Type B pancreatic cell (in vitro differentiated cells): ENCODE measurements around the gene ADAP1. TPM values are rescaled to one million over a fixed set of nuclear protein-coding genes. Genes with fewer than 3 reads are reported as not detected.

Experiments
- DNase-seq: peaks from one replicate; pipeline ENCODE4 v3.0.0; 2021; ENCODE audit warnings: mixed read lengths; ENCODE audit not compliant: unreplicated experiment; ENCODE audit errors: extremely low spot score
- H3K27ac Mint-ChIP-seq: 2 replicates; pipeline ENCODE4 v1.8.0; 2021; ENCODE audit warnings: mild to moderate bottlenecking, mixed read lengths
- H3K27me3 Mint-ChIP-seq: 2 replicates; pipeline ENCODE4 v1.8.0; 2021; ENCODE audit warnings: mixed read lengths
- H3K36me3 Mint-ChIP-seq: 2 replicates; pipeline ENCODE4 v1.8.0; 2021; ENCODE audit warnings: mixed read lengths
- H3K4me1 Mint-ChIP-seq: one replicate; pipeline ENCODE4 v1.8.0; 2021; ENCODE audit warnings: mixed read lengths; ENCODE audit not compliant: unreplicated experiment
- H3K4me3 Mint-ChIP-seq: 2 replicates; pipeline ENCODE4 v1.8.0; 2021; ENCODE audit warnings: mild to moderate bottlenecking, mixed read lengths
- H3K9me3 Mint-ChIP-seq: 2 replicates; pipeline ENCODE4 v1.8.0; 2021; ENCODE audit warnings: mixed read lengths
- total RNA-seq: library from RNA; stranded (reverse); gene quantifications from 2 replicates; pipeline ENCODE4 v1.2.1, GENCODE V29; 2021; ENCODE audit warnings: low replicate concordance
- TF ChIP-seq, protein P1 (sequence below): fragments of 200-600 bp; sonication (generic); conservative IDR thresholded peaks from 2 replicates; pipeline ENCODE4 v1.5.0; 2021; ENCODE audit warnings: antibody characterized with exemption, mild to moderate bottlenecking

ADAP1 gene
- total RNA-seq, 1 donor from 2014 or later: 15.7 TPM

DNA sequence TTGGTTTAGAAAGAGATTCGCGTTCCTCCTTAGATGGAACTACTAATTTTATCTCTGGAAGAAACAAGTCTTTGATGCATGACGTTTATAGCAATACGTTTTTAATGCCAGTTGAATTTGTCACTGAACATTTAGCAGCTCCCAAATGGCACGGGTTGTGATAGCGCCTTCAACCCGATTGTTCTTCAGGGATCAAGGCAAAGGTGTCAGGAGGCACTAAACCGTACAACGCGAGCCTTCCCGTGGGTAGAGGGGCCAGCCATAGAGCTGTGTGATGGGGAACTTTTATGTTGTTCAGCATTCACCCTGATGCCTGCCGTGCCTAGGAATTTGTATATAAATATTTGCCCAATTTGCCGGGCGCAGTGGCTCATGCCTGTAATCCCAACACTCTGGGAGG, 74.8 kb downstream of the ADAP1 start:
- TF ChIP-seq, protein P1, sequence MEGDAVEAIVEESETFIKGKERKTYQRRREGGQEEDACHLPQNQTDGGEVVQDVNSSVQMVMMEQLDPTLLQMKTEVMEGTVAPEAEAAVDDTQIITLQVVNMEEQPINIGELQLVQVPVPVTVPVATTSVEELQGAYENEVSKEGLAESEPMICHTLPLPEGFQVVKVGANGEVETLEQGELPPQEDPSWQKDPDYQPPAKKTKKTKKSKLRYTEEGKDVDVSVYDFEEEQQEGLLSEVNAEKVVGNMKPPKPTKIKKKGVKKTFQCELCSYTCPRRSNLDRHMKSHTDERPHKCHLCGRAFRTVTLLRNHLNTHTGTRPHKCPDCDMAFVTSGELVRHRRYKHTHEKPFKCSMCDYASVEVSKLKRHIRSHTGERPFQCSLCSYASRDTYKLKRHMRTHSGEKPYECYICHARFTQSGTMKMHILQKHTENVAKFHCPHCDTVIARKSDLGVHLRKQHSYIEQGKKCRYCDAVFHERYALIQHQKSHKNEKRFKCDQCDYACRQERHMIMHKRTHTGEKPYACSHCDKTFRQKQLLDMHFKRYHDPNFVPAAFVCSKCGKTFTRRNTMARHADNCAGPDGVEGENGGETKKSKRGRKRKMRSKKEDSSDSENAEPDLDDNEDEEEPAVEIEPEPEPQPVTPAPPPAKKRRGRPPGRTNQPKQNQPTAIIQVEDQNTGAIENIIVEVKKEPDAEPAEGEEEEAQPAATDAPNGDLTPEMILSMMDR: no peak
- H3K4me1 Mint-ChIP-seq: peaks cover 20% of the 10 kb centered on the region
- H3K9me3 Mint-ChIP-seq: no peaks in the 10 kb centered on the region
- H3K36me3 Mint-ChIP-seq: peaks cover 8% of the 10 kb centered on the region
- no peak overlapping the region for H3K27ac Mint-ChIP-seq
- DNase-seq: no peak
- peak overlapping the region; percentile 80 for H3K4me3 Mint-ChIP-seq
- no peaks in the 10 kb centered on the region for H3K27me3 Mint-ChIP-seq

DNA sequence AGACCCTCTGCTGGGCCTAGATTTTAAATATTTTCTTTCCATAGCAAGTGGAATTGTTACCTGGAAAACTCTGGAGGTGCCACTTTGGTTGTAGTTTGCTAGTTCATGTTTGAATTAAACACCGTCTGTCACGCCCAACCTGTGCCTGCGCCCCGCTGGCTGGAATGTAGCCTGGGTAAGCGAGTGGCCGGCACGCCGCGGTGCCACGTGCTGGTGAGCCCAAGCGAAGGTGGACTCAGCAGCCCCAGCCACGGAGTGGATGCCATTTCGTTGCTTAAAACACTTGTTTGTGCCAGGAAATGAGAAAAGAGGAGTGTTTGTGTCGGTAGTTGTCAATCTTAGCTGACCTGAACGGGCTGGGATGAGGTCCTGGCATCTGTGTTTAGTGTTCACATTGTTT, 75.4 kb downstream of the ADAP1 start:
- H3K36me3 Mint-ChIP-seq: peaks cover 8% of the 10 kb centered on the region
- TF ChIP-seq, protein P1: no peak
- H3K27ac Mint-ChIP-seq: peak overlapping the region; percentile 82
- peaks cover 17% of the 10 kb centered on the region for H3K4me1 Mint-ChIP-seq
- H3K9me3 Mint-ChIP-seq: no peaks in the 10 kb centered on the region
- DNase-seq: no peak
- H3K4me3 Mint-ChIP-seq: peak overlapping the region; percentile 80
- no peaks in the 10 kb centered on the region for H3K27me3 Mint-ChIP-seq

DNA sequence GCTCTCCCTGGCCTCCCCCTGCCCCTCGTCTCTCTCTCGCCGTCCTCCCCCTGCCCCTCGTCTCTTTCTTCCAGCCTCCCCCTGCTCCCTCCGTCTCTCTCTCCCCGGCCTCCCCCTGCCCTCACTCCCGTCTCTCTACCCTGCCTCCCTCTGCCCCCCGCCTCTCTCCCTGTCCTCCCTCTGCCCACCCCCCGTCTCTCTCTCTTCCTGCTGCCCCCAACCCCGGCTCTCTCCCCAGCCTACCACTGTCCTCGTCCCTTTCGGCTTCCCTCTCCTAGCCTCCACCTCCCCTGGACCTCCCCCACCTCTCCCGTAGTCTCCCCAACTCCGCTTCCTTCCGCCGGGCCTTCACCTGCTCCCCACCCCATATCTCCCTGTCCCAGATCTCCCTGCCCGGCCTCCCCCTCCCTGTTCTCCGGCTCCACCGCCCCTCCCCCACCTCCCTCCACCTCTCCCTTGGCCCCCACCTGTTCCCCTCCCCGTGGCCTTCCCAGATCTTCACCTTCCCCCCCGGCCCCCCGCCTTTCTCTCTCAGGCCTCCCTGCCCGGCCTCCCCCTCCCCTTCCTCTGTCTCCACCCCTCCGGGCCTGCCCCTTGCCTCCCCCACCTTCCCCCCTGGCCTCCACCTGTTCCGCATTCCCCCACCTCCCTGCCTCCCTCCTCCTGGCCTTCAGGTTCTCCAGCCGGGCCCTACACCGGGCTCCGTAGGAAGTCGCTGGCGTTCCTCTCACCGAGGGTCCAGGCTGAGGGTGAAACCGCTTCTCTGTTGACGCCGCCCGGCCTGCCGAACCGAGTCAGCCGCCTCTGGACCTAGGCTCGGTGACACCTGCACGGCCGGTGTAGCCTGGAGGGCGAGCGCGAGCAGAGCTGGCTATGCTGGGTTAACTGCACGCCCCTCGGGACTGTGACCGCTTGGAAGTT, 76.9 kb downstream of the ADAP1 start:
- peak overlapping the region; percentile 91 for H3K27ac Mint-ChIP-seq
- no peak for DNase-seq

DNA sequence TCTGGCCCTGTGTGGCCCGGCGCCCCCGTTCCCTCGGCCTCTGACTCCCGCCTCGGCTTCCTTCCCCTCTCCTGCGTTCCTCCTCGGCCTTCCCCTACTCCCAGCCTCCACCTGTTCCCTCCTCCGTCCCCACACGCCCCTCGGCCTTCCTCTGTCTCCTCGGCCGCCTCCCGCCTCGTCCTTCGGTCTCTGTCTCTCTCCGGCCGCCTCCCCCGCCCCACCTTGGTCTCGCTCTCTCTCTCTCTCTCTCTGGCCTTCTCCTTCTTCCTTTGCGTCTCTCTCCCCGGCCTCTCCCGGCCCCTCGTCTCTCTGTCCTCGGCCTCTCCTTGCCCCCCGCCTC, 77.5 kb downstream of the ADAP1 start:
- Mint-ChIP-seq H3K36me3 (peaks cover 18% of the 10 kb centered on the region), H3K9me3 (no peaks in the 10 kb centered on the region), H3K27me3 (no peaks in the 10 kb centered on the region), H3K27ac (peak overlapping the region; percentile 87), H3K4me1 (peaks cover 21% of the 10 kb centered on the region), H3K4me3 (peak overlapping the region; percentile 92)
- DNase-seq: no peak
- TF ChIP-seq, protein P1: no peak

More for the DNA sequence above, 76.9 kb downstream of the ADAP1 start:
- peak overlapping the region; percentile 92 for H3K4me3 Mint-ChIP-seq
- no peaks in the 10 kb centered on the region for H3K9me3 Mint-ChIP-seq
- peaks cover 16% of the 10 kb centered on the region for H3K36me3 Mint-ChIP-seq
- H3K4me1 Mint-ChIP-seq: peaks cover 21% of the 10 kb centered on the region
- no peaks in the 10 kb centered on the region for H3K27me3 Mint-ChIP-seq
- TF ChIP-seq, protein P1: no peak

DNA sequence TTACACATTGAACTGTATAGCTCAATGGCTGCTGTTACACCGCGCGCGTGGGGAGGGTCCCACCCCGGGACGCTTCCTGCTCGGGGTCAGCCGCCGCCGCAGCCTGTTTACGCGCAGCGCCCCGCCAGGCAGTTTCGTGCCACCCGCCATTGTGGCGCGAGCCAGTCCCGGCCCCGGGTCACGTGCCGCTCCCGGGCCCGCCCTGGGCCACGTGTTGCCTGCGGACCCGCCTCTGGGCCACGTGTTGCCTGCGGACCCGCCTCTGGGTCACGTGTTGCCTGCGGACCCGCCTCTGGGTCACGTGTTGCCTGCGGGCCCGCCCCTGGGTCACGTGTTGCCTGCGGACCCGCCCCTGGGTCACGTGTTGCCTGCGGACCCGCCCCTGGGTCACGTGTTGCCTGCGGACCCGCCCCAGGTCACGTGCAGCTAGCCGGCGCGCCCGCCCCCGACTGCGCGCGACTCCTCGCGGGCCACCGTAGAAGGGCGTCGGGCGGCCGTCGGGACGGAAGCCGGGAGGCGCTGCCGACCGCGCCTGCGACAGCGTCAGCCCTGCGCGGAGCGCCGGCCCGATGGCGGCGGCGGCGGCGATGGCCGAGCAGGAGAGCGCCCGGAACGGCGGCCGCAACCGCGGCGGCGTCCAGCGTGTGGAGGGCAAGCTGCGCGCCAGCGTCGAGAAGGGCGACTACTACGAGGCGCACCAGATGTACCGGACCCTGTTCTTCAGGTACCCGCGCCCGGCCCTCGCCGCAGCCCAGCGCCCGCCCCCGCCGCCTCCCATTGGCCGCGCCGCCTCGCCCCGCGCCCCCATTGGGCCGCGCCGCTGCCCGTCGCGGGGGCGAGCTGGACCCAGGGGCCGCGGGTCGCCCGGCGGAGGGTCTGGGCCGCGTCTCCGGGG, 78.2 kb downstream of the ADAP1 start, which contains the start of gene GET4:
TSS of gene GET4 (plus strand) at position 478 of the 895 bp plus-strand sequence. CDS start at position 570, 92 bp downstream.
- TF ChIP-seq, protein P1: peak; percentile 38
- Mint-ChIP-seq H3K27ac (peak within 1 kb of the TSS; percentile 87), H3K36me3 (peaks cover 18% of the 10 kb centered on the region), H3K27me3 (no peaks in the 10 kb centered on the region), H3K4me1 (peaks cover 21% of the 10 kb centered on the region), H3K4me3 (peak within 1 kb of the TSS; percentile 92), H3K9me3 (no peaks in the 10 kb centered on the region)
- peak; percentile 100 for DNase-seq
